Measurements from ENCODE around the gene ZNF385B. TPM values are rescaled to one million over a fixed set of nuclear protein-coding genes. Genes with fewer than 3 reads are reported as not detected.

ZNF385B gene
- total RNA-seq, 4 donors from 2014 or later = 1.6 to 7.4 (median 3.9) TPM; not detected in 1

GRCh38 chr2:179428649-179429048 lies 432.8 kb downstream of the ZNF385B start:
- no peak overlapping the region for H3K4me3 ChIP-seq
- DNase-seq = no peak
- H3K4me1 ChIP-seq = no peaks in the 10 kb centered on the region
- no peak overlapping the region for H3K27ac ChIP-seq
- TF ChIP-seq CTCF (IDR thresholded peaks at IDR 0.05) (no peak), POLR2A (IDR thresholded peaks at IDR 0.05) (no peak)
- no peaks in the 10 kb centered on the region for H3K9me3 ChIP-seq
- H3K36me3 ChIP-seq = no peaks in the 10 kb centered on the region
- no peaks in the 10 kb centered on the region for H3K27me3 ChIP-seq

DNA sequence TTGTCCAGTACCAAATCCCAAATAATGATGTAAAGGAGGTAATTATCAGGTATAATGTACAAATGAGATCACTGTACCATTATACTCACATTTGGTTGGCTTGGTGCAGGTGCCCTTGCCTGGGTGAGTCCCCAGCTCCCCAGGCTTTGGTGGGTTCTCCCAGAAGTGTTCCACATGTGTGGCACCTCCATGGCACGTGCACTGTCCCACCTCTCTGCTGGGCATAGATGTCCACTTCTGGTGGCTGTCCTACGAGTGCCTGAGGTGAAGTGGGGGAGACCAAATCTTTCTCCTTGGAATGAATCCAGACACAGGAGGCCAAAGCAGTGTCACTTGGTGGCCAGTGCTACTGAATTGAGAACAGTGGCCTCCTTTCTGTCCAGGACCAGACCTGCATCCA lies 434.3 kb downstream of the ZNF385B start:
- Histone ChIP-seq H3K27ac (no peak overlapping the region), H3K36me3 (no peaks in the 10 kb centered on the region), H3K9me3 (no peaks in the 10 kb centered on the region), H3K27me3 (no peaks in the 10 kb centered on the region), H3K4me1 (no peaks in the 10 kb centered on the region), H3K4me3 (no peak overlapping the region)
- TF ChIP-seq CTCF (IDR thresholded peaks at IDR 0.05) = no peak
- TF ChIP-seq POLR2A (IDR thresholded peaks at IDR 0.05) = no peak
- DNase-seq = no peak

DNA sequence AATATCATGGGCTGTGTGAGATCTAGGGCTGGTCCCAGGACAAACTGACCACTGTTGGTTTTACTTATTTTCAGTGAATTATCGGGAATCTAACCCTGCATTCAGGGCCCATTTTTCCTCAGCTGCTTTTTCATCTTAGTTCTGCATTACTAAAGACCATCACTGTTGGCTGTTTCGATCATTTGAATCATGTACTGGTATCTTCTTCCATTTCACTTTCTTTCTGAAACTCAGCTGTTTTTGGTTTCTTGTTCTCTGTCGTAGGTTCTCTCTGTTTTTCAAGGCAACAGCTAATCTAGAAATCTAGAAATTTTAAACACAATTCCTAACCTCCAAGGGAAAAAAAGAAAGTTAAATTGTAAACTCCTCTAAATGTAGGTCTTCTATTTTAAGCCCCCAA lies 436.8 kb downstream of the ZNF385B start:
- no peak for TF ChIP-seq POLR2A (IDR thresholded peaks at IDR 0.05)
- no peak for TF ChIP-seq CTCF (IDR thresholded peaks at IDR 0.05)

DNA sequence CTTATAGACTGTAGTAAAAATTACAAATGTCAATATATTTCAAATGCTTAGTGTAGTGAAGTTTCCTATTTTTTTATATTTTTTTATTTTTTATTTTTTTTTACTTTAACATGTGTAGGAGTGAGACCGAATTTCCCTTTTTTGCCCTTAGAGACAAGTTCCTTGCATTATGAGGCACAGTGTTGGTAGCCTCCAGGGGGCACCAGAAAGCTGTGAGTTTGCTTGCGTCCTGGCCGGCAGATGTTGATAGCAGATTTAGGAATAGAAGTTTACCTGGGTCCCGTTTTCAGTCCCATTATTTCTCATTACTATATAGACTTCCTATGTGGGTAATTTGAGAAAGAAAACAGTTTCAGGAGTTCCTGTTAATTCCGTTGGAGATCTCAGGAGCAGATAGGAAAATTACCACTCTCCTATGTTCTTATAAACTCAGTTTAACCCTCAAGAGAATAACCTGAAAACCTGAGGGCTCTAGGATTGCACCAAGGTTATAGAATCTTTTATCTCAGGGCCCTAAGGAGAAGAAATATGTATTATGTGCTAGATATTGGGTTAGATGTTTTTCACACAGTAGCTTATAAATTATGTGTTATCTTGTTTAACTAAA lies 439.3 kb downstream of the ZNF385B start:
- no peaks in the 10 kb centered on the region for H3K27me3 ChIP-seq
- H3K4me1 ChIP-seq = no peaks in the 10 kb centered on the region
- peak; percentile 40 to 85 (median 66) for DNase-seq
- H3K4me3 ChIP-seq = no peak overlapping the region
- no peak for TF ChIP-seq POLR2A (IDR thresholded peaks at IDR 0.05)
- peak in 5 of 6 experiments; percentile 20 to 73 (median 65) for TF ChIP-seq CTCF (IDR thresholded peaks at IDR 0.05)
- no peaks in the 10 kb centered on the region for H3K9me3 ChIP-seq
- no peaks in the 10 kb centered on the region for H3K36me3 ChIP-seq
- H3K27ac ChIP-seq = no peak overlapping the region

More for the DNA sequence above, 436.8 kb downstream of the ZNF385B start:
- Histone ChIP-seq H3K27me3 (no peaks in the 10 kb centered on the region), H3K9me3 (no peaks in the 10 kb centered on the region), H3K27ac (no peak overlapping the region), H3K4me1 (no peaks in the 10 kb centered on the region), H3K36me3 (no peaks in the 10 kb centered on the region), H3K4me3 (no peak overlapping the region)
- DNase-seq = no peak

DNA sequence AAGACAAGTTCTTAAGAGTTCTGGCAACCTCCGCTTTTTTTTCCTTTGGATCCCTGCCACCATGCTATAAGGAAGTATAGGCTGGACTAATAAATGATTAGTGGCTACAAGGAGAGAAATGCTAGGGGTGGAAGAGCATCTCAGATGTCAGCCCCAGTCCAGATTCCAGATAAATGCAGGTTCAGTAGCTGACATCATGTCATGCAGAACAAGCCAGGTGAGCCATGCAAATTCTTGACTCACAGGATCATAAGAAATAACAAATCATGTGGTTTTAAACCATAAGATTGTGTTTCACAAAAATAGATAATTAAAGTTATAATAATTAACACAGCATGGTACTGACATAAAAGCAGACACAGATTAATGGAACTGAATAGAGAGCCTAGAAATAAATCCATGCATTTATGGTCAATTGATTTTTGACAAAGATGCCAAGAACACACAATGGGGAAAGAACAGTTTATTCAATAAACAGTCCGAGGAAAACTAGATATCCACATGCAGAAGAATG lies 443.9 kb downstream of the ZNF385B start:
- H3K4me3 ChIP-seq = no peak overlapping the region
- no peak for DNase-seq
- H3K9me3 ChIP-seq = no peaks in the 10 kb centered on the region
- TF ChIP-seq POLR2A (IDR thresholded peaks at IDR 0.05) = no peak
- no peak for TF ChIP-seq CTCF (IDR thresholded peaks at IDR 0.05)
- H3K36me3 ChIP-seq = no peaks in the 10 kb centered on the region
- no peaks in the 10 kb centered on the region for H3K4me1 ChIP-seq
- no peak overlapping the region for H3K27ac ChIP-seq
- no peaks in the 10 kb centered on the region for H3K27me3 ChIP-seq

Measured in Peyer's patch (tissue), 4 donors.